Measurements from ENCODE around the gene INPP5A.

The INPP5A gene

DNA sequence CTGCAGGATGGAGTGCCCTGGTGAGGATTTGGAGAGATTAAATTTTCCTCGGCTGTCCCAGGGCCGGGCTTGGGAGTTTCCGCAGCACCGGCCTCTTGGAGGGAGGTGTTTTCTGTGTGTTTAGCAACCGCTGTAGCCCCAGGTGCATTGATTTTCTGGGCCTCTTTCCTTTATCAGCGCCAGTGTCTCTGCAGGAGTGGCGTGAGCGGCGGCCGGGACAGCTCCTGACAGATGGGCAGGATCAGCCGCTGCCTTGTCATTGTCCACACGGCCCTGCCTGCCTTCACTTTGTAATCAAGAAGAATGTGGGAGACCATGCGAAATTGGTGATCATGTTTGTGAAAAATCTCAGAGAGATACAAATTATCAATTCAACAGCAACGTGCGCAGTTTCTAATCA, 216.0 kb downstream of the INPP5A start:
- H3K4me3 ChIP-seq (ENCODE audit: control insufficient read depth in 1 of 7, extremely low read depth in 1 of 7, insufficient read depth in 4 of 7, low read depth in 2 of 7, low read length in 6 of 7), result no peak overlapping the region
- CTCF ChIA-PET, result no interaction called here
- H3K4me1 ChIP-seq (ENCODE audit: control extremely low read depth in 1 of 4, control insufficient read depth in 4 of 4, insufficient read depth in 4 of 4, low read length in 3 of 4), result no peaks in the 10 kb centered on the region
- H3K27ac ChIP-seq (ENCODE audit: insufficient read depth in 1 of 2, low read depth in 1 of 2, low read length in 2 of 2, poor library complexity in 1 of 2, severe bottlenecking in 2 of 2), result no peak overlapping the region
- POLR2A ChIA-PET, result no interaction called here
- no peaks in the 10 kb centered on the region for H3K27me3 ChIP-seq (replicated peaks in 2 of 5; ENCODE audit: control insufficient read depth in 4 of 5, insufficient read depth in 5 of 5, low read length in 4 of 5)
- peaks cover 0 to 7% (median 0%) of the 10 kb centered on the region in 5 experiments for H3K9me3 ChIP-seq (ENCODE audit: control extremely low read depth in 1 of 5, control insufficient read depth in 4 of 5, insufficient read depth in 2 of 5, low read depth in 1 of 5, low read length in 4 of 5)
- over 99% methylated on average over 14 of the region's 15 CpGs for WGBS (ENCODE audit: insufficient coverage)
- no peak for DNase-seq
- peaks cover 8 to 75% (median 48%) of the 10 kb centered on the region in 4 experiments for H3K36me3 ChIP-seq (ENCODE audit: control insufficient read depth in 4 of 4, insufficient read depth in 4 of 4, low read length in 3 of 4)

DNA sequence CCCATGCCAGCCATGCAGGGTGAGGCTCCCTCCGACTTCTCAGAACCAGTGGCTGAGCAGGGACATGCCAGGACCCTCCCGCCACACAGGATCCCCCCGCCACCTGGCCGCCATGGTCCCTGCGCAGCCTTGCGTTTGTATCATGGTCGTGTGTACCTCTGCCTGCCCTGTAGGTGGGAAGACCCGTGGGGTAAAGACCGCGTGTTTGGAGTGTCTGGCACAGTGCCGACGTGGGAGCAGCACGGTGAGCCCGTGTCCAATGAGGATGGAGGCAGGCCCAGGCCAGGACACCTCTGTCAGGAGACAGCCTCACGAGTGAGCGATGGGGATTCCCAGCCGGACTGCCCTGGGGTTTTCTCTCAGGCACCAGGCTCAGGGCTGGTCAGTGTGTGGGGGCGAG, 216.5 kb downstream of the INPP5A start:
- DNase-seq, result no peak

DNA sequence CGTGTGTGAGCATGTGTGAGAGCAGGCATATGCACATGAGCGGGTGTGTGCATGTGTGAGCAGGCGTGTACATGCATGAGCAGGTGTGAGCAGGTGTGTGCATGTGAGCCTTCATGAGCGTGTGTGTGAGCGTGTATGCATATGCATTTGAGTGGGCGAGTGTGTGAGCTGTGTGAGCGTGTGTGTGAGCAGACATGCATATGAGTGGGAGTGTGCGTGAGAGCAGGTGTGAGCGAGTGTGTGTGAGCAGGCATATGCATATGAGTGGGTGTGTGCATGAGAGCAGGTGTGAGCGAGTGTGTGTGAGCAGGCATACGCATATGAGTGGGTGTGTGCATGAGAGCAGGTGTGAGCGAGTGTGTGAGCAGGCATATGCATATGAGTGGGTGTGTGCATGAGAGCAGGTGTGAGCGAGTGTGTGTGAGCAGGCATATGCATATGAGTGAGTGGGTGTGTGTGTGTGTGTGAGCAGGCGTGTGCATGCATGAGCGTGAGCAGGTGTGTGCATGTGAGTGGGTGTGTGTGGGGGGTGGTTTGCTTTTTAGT, 217.7 kb downstream of the INPP5A start:
- no peak for DNase-seq
- Histone ChIP-seq H3K4me3 (ENCODE audit: control insufficient read depth in 1 of 7, extremely low read depth in 1 of 7, insufficient read depth in 4 of 7, low read depth in 2 of 7, low read length in 6 of 7) (no peak overlapping the region), H3K9me3 (ENCODE audit: control extremely low read depth in 1 of 5, control insufficient read depth in 4 of 5, insufficient read depth in 2 of 5, low read depth in 1 of 5, low read length in 4 of 5) (peaks cover 0 to 12% (median 0%) of the 10 kb centered on the region in 5 experiments), H3K4me1 (ENCODE audit: control extremely low read depth in 1 of 4, control insufficient read depth in 4 of 4, insufficient read depth in 4 of 4, low read length in 3 of 4) (no peaks in the 10 kb centered on the region), H3K27me3 (replicated peaks in 2 of 5; ENCODE audit: control insufficient read depth in 4 of 5, insufficient read depth in 5 of 5, low read length in 4 of 5) (no peaks in the 10 kb centered on the region), H3K27ac (ENCODE audit: insufficient read depth in 1 of 2, low read depth in 1 of 2, low read length in 2 of 2, poor library complexity in 1 of 2, severe bottlenecking in 2 of 2) (no peak overlapping the region), H3K36me3 (ENCODE audit: control insufficient read depth in 4 of 4, insufficient read depth in 4 of 4, low read length in 3 of 4) (peaks cover 8 to 77% (median 44%) of the 10 kb centered on the region in 4 experiments)
- CTCF ChIA-PET, result no interaction called here
- 96% methylated on average over 15 of the region's 15 CpGs for WGBS (ENCODE audit: insufficient coverage)
- POLR2A ChIA-PET, result no interaction called here

More for the DNA sequence above, 216.5 kb downstream of the INPP5A start:
- 95% methylated on average over 16 of the region's 18 CpGs for WGBS (ENCODE audit: insufficient coverage)
- no peaks in the 10 kb centered on the region for H3K27me3 ChIP-seq (replicated peaks in 2 of 5; ENCODE audit: control insufficient read depth in 4 of 5, insufficient read depth in 5 of 5, low read length in 4 of 5)
- no peak overlapping the region for H3K27ac ChIP-seq (ENCODE audit: insufficient read depth in 1 of 2, low read depth in 1 of 2, low read length in 2 of 2, poor library complexity in 1 of 2, severe bottlenecking in 2 of 2)
- H3K4me1 ChIP-seq (ENCODE audit: control extremely low read depth in 1 of 4, control insufficient read depth in 4 of 4, insufficient read depth in 4 of 4, low read length in 3 of 4), result no peaks in the 10 kb centered on the region
- H3K9me3 ChIP-seq (ENCODE audit: control extremely low read depth in 1 of 5, control insufficient read depth in 4 of 5, insufficient read depth in 2 of 5, low read depth in 1 of 5, low read length in 4 of 5), result peaks cover 0 to 7% (median 0%) of the 10 kb centered on the region in 5 experiments
- POLR2A ChIA-PET, result no interaction called here
- CTCF ChIA-PET, result no interaction called here
- peaks cover 8 to 79% (median 51%) of the 10 kb centered on the region in 4 experiments for H3K36me3 ChIP-seq (ENCODE audit: control insufficient read depth in 4 of 4, insufficient read depth in 4 of 4, low read length in 3 of 4)
- no peak overlapping the region for H3K4me3 ChIP-seq (ENCODE audit: control insufficient read depth in 1 of 7, extremely low read depth in 1 of 7, insufficient read depth in 4 of 7, low read depth in 2 of 7, low read length in 6 of 7)

DNA sequence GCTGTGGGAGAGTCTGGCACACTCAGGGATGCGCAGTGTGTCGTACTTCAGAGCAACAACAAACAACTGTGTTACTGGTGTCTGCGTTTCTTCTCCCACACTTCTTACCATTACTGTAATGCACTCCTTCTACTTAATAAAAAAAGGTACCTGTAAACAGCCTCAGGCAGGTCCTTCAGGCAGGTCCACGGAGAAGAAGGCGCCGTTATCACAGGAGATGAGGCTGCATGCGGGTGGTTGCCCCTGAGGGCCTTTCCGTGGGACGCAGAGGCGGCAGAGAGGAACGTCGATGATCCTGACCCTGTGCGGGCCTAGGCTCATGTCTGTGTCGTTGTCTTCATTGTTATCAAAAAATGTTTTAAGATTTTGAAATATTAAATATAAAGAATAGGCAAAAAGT, 219.0 kb downstream of the INPP5A start:
- peaks cover 8 to 78% (median 38%) of the 10 kb centered on the region in 4 experiments for H3K36me3 ChIP-seq (ENCODE audit: control insufficient read depth in 4 of 4, insufficient read depth in 4 of 4, low read length in 3 of 4)
- POLR2A ChIA-PET, result no interaction called here
- no peak for DNase-seq
- H3K4me3 ChIP-seq (ENCODE audit: control insufficient read depth in 1 of 7, extremely low read depth in 1 of 7, insufficient read depth in 4 of 7, low read depth in 2 of 7, low read length in 6 of 7), result no peak overlapping the region
- 99% methylated on average over 10 of the region's 14 CpGs for WGBS (ENCODE audit: insufficient coverage)
- H3K27me3 ChIP-seq (replicated peaks in 2 of 5; ENCODE audit: control insufficient read depth in 4 of 5, insufficient read depth in 5 of 5, low read length in 4 of 5), result no peaks in the 10 kb centered on the region
- H3K9me3 ChIP-seq (ENCODE audit: control extremely low read depth in 1 of 5, control insufficient read depth in 4 of 5, insufficient read depth in 2 of 5, low read depth in 1 of 5, low read length in 4 of 5), result peaks cover 0 to 13% (median 0%) of the 10 kb centered on the region in 5 experiments
- no peak overlapping the region for H3K27ac ChIP-seq (ENCODE audit: insufficient read depth in 1 of 2, low read depth in 1 of 2, low read length in 2 of 2, poor library complexity in 1 of 2, severe bottlenecking in 2 of 2)
- no peaks in the 10 kb centered on the region for H3K4me1 ChIP-seq (ENCODE audit: control extremely low read depth in 1 of 4, control insufficient read depth in 4 of 4, insufficient read depth in 4 of 4, low read length in 3 of 4)
- CTCF ChIA-PET, result no interaction called here

DNA sequence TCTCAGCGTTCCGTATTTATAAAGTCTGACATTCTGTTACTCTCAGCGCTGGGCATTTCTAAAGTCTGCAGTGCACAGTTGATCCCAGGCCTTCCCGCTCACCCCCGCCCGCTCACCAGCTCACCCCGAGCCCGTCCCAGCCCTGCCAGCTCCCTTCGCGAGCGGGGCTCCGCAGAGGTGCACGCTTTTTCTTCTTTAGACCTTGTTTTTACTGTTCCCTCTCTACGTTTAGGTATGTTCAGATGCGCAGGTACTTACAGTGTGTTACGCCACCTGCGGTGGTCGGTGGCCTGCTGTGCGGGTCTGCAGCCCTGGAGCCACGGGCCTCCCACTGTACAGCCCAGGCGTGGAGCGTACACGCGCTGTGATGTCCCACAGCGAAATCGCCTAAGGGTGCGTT, 219.6 kb downstream of the INPP5A start:
- H3K4me3 ChIP-seq (ENCODE audit: control insufficient read depth in 1 of 7, extremely low read depth in 1 of 7, insufficient read depth in 4 of 7, low read depth in 2 of 7, low read length in 6 of 7), result no peak overlapping the region
- CTCF ChIA-PET, result no interaction called here
- peaks cover 8 to 79% (median 40%) of the 10 kb centered on the region in 4 experiments for H3K36me3 ChIP-seq (ENCODE audit: control insufficient read depth in 4 of 4, insufficient read depth in 4 of 4, low read length in 3 of 4)
- no peaks in the 10 kb centered on the region for H3K4me1 ChIP-seq (ENCODE audit: control extremely low read depth in 1 of 4, control insufficient read depth in 4 of 4, insufficient read depth in 4 of 4, low read length in 3 of 4)
- DNase-seq, result no peak
- peaks cover 0 to 13% (median 0%) of the 10 kb centered on the region in 5 experiments for H3K9me3 ChIP-seq (ENCODE audit: control extremely low read depth in 1 of 5, control insufficient read depth in 4 of 5, insufficient read depth in 2 of 5, low read depth in 1 of 5, low read length in 4 of 5)
- H3K27me3 ChIP-seq (replicated peaks in 2 of 5; ENCODE audit: control insufficient read depth in 4 of 5, insufficient read depth in 5 of 5, low read length in 4 of 5), result no peaks in the 10 kb centered on the region
- no peak overlapping the region for H3K27ac ChIP-seq (ENCODE audit: insufficient read depth in 1 of 2, low read depth in 1 of 2, low read length in 2 of 2, poor library complexity in 1 of 2, severe bottlenecking in 2 of 2)
- WGBS (ENCODE audit: insufficient coverage), result 98% methylated on average over 23 of the region's 27 CpGs
- POLR2A ChIA-PET, result no interaction called here

DNA sequence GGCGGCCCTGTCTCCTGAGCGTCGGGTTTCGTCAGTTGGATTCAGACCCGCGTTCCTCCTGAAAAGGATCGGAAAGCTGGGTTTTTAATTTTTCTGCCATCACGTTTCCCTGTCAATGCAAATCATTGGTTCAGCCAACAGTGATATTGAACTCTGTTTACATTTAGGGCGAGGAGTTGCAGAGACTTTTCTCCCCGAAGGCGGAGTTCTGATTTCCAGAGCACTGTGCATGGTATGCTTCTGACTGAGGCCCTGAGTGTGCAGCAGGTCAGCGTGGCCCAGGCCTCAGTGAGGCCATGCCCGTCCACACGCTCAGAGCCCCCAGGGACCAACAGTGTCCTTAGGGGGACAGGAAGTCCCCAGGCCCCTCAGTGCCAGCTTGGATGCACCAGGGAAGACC, 221.3 kb downstream of the INPP5A start:
- H3K4me1 ChIP-seq (ENCODE audit: control extremely low read depth in 1 of 4, control insufficient read depth in 4 of 4, insufficient read depth in 4 of 4, low read length in 3 of 4), result no peaks in the 10 kb centered on the region
- no peak overlapping the region for H3K4me3 ChIP-seq (ENCODE audit: control insufficient read depth in 1 of 7, extremely low read depth in 1 of 7, insufficient read depth in 4 of 7, low read depth in 2 of 7, low read length in 6 of 7)
- no peak overlapping the region for H3K27ac ChIP-seq (ENCODE audit: insufficient read depth in 1 of 2, low read depth in 1 of 2, low read length in 2 of 2, poor library complexity in 1 of 2, severe bottlenecking in 2 of 2)
- CTCF ChIA-PET, result no interaction called here
- H3K36me3 ChIP-seq (ENCODE audit: control insufficient read depth in 4 of 4, insufficient read depth in 4 of 4, low read length in 3 of 4), result peaks cover 8 to 75% (median 32%) of the 10 kb centered on the region in 4 experiments
- no peak for DNase-seq
- POLR2A ChIA-PET, result no interaction called here
- WGBS (ENCODE audit: insufficient coverage), result over 99% methylated on average over 14 of the region's 14 CpGs
- no peaks in the 10 kb centered on the region for H3K27me3 ChIP-seq (replicated peaks in 2 of 5; ENCODE audit: control insufficient read depth in 4 of 5, insufficient read depth in 5 of 5, low read length in 4 of 5)
- peaks cover 0 to 13% (median 0%) of the 10 kb centered on the region in 5 experiments for H3K9me3 ChIP-seq (ENCODE audit: control extremely low read depth in 1 of 5, control insufficient read depth in 4 of 5, insufficient read depth in 2 of 5, low read depth in 1 of 5, low read length in 4 of 5)

DNA sequence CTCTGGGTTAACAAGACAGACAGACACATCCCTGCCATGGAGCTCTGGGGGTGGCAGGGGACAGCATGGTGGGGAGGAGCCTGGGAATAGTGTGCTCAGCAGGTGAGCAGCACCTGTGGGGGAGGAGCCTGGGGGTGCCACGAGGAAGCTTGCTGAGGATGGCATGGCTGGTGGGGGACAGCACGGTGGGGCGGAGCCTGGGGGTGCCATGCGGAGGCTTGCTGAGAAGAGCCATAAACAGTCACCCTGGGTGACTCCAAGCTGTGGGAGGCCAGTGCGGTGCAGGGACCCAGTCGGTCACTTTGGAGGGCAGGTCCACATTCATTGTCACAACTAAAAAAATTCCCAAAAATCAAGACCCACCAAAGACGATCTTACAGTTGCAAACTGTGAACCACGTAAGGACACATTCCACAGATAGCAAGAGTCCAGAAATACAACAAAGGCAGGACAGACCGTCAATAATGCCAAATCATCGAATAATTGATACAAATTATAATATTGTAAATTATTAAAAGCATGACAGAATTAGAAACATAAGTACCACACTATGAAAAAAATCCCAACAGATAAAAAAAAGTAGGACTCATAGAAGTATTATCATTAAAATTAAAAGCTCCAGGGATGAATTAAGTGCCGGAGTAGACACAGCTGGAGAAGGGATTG, 223.9 kb downstream of the INPP5A start:
- WGBS (ENCODE audit: insufficient coverage), result 95% methylated on average over 7 of the region's 11 CpGs
- H3K36me3 ChIP-seq (ENCODE audit: control insufficient read depth in 4 of 4, insufficient read depth in 4 of 4, low read length in 3 of 4), result peaks cover 2 to 58% (median 20%) of the 10 kb centered on the region in 4 experiments
- H3K27me3 ChIP-seq (replicated peaks in 2 of 5; ENCODE audit: control insufficient read depth in 4 of 5, insufficient read depth in 5 of 5, low read length in 4 of 5), result no peaks in the 10 kb centered on the region
- H3K27ac ChIP-seq (ENCODE audit: insufficient read depth in 1 of 2, low read depth in 1 of 2, low read length in 2 of 2, poor library complexity in 1 of 2, severe bottlenecking in 2 of 2), result no peak overlapping the region
- peaks cover 0 to 7% (median 0%) of the 10 kb centered on the region in 5 experiments for H3K9me3 ChIP-seq (ENCODE audit: control extremely low read depth in 1 of 5, control insufficient read depth in 4 of 5, insufficient read depth in 2 of 5, low read depth in 1 of 5, low read length in 4 of 5)
- ChIA-PET CTCF (interaction anchor here (0.9 kb wide), 1 partner anchor 106 kb away, joined by 3 read pairs; no protein-coding TSS in a partner anchor), POLR2A (no interaction called here)
- no peak overlapping the region for H3K4me3 ChIP-seq (ENCODE audit: control insufficient read depth in 1 of 7, extremely low read depth in 1 of 7, insufficient read depth in 4 of 7, low read depth in 2 of 7, low read length in 6 of 7)
- DNase-seq, result no peak
- H3K4me1 ChIP-seq (ENCODE audit: control extremely low read depth in 1 of 4, control insufficient read depth in 4 of 4, insufficient read depth in 4 of 4, low read length in 3 of 4), result no peaks in the 10 kb centered on the region

Measured in common myeloid progenitor, CD34-positive (primary cell).